ENCODE measurements around the gene PNKP.

Gene PNKP

GRCh38 chr19:49812997-49813861 is 54.1 kb downstream of the PNKP start, which contains the start of gene FUZ (continued):
- TF ChIP-seq PRDM4 (tag by site-specific recombination; IDR thresholded peaks at IDR 0.05) (no peak), ZNF830 (tag by site-specific recombination; IDR thresholded peaks at IDR 0.05; ENCODE audit: low read depth) (no peak), ZBTB8A (tag by site-specific recombination; IDR thresholded peaks at IDR 0.05) (peak; percentile 40; the same call in 1 of the 2 replicates), GLI4 (tag by site-specific recombination; IDR thresholded peaks at IDR 0.05) (no peak), ZNF174 (tag by site-specific recombination; IDR thresholded peaks at IDR 0.05) (no peak), BCL11A (tag by site-specific recombination; IDR thresholded peaks at IDR 0.05; ENCODE audit: low read depth) (no peak), ZNF654 (tag by site-specific recombination; IDR thresholded peaks at IDR 0.05; ENCODE audit: low read depth) (no peak), ZNF660 (tag by site-specific recombination; IDR thresholded peaks at IDR 0.05) (peak; percentile 41), ZNF155 (tag by site-specific recombination; IDR thresholded peaks at IDR 0.05) (no peak), TRIM28 (IDR thresholded peaks at IDR 0.05; ENCODE audit: borderline replicate concordance, low read length) (no peak), ZNF514 (tag by site-specific recombination; IDR thresholded peaks at IDR 0.05) (no peak), GLI2 (tag by site-specific recombination; IDR thresholded peaks at IDR 0.05; ENCODE audit: borderline replicate concordance, low read depth) (no peak), ZBTB1 (tag by site-specific recombination; IDR thresholded peaks at IDR 0.05) (no peak), PRDM10 (tag by site-specific recombination; IDR thresholded peaks at IDR 0.05) (peak; percentile 98), ZNF132 (tag by site-specific recombination; IDR thresholded peaks at IDR 0.05; ENCODE audit: borderline replicate concordance) (no peak), SP2 (tag by site-specific recombination; IDR thresholded peaks at IDR 0.05) (peak; percentile 86), ZBTB11 (tag by site-specific recombination; conservative IDR thresholded peaks at IDR 0.05; ENCODE audit: low read depth) (peak; percentile 91), ZBTB20 (tag by site-specific recombination; IDR thresholded peaks at IDR 0.05) (peak; percentile 84), KLF9 (tag by site-specific recombination; IDR thresholded peaks at IDR 0.05; ENCODE audit: low read depth) (peak; percentile 33; the same call in 1 of the 2 replicates), ZNF610 (tag by site-specific recombination; IDR thresholded peaks at IDR 0.05; ENCODE audit: borderline replicate concordance) (no peak), PRDM1 (tag by site-specific recombination; IDR thresholded peaks at IDR 0.05) (no peak), ZNF302 (tag by site-specific recombination; IDR thresholded peaks at IDR 0.05; ENCODE audit: low read depth) (no peak)
- TF ChIP-seq, protein P1, sequence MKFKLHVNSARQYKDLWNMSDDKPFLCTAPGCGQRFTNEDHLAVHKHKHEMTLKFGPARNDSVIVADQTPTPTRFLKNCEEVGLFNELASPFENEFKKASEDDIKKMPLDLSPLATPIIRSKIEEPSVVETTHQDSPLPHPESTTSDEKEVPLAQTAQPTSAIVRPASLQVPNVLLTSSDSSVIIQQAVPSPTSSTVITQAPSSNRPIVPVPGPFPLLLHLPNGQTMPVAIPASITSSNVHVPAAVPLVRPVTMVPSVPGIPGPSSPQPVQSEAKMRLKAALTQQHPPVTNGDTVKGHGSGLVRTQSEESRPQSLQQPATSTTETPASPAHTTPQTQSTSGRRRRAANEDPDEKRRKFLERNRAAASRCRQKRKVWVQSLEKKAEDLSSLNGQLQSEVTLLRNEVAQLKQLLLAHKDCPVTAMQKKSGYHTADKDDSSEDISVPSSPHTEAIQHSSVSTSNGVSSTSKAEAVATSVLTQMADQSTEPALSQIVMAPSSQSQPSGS (tag by site-specific recombination; IDR thresholded peaks at IDR 0.05; ENCODE audit: low read depth): no peak
- TF ChIP-seq, protein P2, sequence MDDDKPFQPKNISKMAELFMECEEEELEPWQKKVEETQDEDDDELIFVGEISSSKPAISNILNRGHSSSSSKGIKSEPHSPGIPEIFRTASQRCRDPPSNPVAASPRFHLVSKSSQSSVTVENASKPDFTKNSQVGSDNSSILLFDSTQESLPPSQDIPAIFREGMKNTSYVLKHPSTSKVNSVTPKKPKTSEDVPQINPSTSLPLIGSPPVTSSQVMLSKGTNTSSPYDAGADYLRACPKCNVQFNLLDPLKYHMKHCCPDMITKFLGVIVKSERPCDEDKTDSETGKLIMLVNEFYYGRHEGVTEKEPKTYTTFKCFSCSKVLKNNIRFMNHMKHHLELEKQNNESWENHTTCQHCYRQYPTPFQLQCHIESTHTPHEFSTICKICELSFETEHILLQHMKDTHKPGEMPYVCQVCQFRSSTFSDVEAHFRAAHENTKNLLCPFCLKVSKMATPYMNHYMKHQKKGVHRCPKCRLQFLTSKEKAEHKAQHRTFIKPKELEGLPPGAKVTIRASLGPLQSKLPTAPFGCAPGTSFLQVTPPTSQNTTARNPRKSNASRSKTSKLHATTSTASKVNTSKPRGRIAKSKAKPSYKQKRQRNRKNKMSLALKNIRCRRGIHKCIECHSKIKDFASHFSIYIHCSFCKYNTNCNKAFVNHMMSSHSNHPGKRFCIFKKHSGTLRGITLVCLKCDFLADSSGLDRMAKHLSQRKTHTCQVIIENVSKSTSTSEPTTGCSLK (tag by site-specific recombination; IDR thresholded peaks at IDR 0.05): no peak

Measured in HEK293 (cell line).